Forelimb muscle (tissue), 1 donor: ENCODE data around the gene LGR4. TPM values are rescaled to one million over a fixed set of nuclear protein-coding genes. Genes with fewer than 3 reads are reported as not detected.
A peak's percentile ranks its signal among the peaks of the same experiment; 100 is the strongest.

Source experiments
- DNase-seq: peaks from one replicate; pipeline ENCODE4 v3.0.0-alpha.2; 2013; ENCODE audit warnings: low read depth
- polyA plus RNA-seq: library from polyadenylated mRNA; unstranded; fragments of 120-200 nt; gene quantifications from one replicate; pipeline ENCODE4 v1.2.1, GENCODE V29; 2013; ENCODE audit not compliant: insufficient read length

Gene LGR4
- polyA plus RNA-seq, 1 donor: 27.5 TPM

DNA sequence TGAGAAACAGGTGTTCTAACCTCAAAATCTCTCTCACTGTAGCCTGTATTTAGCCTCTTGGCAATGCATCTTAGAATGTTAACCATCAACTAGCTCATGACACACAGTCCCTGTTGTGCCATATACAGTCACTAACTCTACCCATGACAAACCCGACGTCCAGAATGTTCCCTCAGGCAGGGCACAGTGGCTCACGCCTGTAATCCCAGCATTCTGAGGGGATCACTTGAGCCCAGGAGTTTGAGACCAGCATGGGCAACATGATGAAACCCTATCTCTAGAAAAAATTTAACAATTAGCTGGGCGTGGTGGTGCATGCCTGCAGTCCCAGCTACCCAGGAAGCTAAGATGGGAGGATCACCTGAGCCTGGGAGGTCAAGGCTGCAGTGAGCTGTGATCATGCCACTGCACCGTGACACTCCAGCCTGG lies 91.3 kb downstream of the LGR4 start:
- no peak for DNase-seq

DNA sequence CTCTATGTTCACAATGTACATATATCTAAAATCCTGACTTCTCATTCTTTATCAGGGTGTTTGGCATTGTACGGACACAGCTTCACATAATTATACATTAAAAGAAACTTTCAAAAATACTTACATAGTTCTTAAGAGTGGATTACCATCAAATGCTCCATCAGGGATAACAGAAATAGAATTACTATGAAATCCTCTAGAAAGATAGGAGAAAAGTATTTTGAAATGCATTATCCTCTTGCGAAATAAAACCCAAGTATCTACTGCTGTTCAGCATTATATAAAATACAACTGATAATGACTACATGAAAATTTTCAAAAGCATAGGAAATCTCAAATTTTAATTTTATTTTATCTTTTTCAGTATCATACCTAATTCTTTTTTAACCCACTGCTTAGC lies 91.8 kb downstream of the LGR4 start:
- DNase-seq: no peak

DNA sequence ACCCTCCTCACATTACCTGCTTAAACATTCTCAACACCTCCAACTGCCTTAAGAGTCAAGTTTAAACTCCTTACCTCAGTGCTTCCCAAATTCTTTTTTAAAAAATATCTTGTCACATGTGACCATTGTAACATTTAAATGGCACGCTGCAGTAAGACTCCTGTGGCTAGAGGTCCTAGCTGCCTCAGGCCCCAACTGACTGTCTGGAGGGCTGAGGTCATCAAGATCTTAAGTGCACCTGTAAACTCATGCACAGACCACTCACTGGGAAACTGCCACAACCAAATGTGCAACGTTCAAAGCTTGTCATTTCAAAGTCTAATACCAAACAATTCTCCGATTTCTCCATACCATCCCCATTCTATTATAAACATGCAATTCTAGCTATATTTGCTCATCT lies 93.1 kb downstream of the LGR4 start:
- no peak for DNase-seq

GRCh38 chr11:27375370-27375769 lies 97.2 kb downstream of the LGR4 start:
- DNase-seq: no peak

- DNase-seq: no peak
Observed at GRCh38 chr11:27373856-27374602, 98.6 kb downstream of the LGR4 start.

DNA sequence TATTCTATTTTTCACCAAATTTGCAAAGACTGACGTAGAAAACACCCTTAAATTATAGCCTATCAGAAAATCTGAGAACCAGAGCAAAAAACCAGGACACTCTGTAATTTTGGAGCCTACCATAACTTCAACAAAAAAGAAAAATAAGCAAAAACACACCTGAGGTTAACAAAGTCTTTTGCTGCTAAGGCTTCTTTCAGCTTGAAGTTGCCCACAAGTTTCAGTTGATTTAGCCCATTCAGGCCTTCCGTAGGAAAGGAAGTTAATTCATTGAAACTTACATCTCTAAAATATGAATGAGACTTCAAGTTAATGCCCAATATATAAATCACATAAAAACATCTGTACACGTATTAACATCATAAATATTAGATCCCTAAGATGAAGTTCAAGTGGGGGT lies 99.2 kb downstream of the LGR4 start:
- DNase-seq: no peak

GRCh38 chr11:27372164-27372563 lies 100.4 kb downstream of the LGR4 start:
- no peak for DNase-seq

DNA sequence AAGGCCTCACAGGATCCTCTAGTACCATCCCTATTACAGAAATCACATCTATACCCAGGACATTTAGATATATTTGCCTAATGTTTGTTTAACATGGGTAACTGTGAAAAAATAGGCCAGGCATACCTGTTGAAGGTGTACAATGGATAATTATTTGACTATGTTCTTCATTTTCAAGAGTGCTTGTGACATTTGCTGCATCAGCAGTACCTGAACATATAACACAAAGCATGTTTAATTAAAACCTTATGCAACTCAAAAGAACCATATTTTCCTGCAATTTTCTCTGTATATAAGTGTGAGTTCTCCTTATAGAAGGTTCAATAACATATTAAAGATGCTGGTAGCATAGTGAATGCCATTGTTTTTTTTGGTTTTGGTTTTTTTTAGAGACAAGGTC lies 101.1 kb downstream of the LGR4 start:
- DNase-seq: no peak

DNA sequence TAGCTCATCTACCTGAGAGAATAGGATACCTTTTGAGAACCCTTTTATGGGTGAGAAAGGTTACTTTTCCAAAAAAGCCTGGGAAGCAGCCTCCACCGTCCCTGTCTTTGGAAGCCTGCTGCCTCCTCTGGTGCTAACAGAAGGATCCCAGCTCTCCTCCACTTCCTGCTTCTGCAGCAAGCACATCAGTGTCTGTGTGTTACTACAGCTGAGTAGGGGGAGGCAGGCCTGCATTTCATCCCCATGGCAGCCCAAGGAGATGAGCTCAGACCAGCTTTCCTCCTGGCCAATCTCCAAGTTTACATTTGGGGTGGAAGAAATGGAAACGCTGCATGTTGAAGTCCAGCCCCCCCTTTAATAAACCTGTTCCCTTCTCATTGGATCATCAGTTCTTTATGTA lies 102.2 kb downstream of the LGR4 start:
- DNase-seq: no peak

DNA sequence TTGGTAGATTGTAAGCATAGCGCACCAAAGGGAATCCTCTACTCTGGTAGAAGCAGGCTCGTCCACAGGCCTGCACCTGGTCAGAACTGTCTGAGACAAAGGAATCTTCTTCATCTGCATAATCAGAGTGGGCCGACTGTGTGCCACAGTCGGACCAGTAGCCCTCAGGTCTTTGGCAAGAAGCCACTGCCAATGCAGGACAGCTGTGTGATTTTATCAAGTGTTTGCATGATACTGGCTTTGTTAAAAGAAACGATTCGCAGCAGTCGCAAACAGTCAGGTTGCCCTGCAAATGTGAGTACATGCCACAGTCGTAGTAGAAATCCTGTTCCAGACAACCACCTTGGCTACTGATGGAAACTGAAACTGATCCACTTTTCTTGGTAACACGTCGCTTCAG lies 104.7 kb downstream of the LGR4 start:
- no peak for DNase-seq

- no peak for DNase-seq
Observed at GRCh38 chr11:27363576-27364117, 108.9 kb downstream of the LGR4 start.

GRCh38 chr11:27362749-27363575 lies 109.6 kb downstream of the LGR4 start, which contains the start of gene CCDC34:
CCDC34 (minus strand) TSS chr11:27363215; CDS start chr11:27363194, 21 bp downstream.
- DNase-seq: peak; percentile 87

- no peak for DNase-seq
Observed at GRCh38 chr11:27361649-27362431, 110.8 kb downstream of the LGR4 start.

GRCh38 chr11:27358296-27358695 lies 114.3 kb downstream of the LGR4 start:
- DNase-seq: no peak

- no peak for DNase-seq
Observed at GRCh38 chr11:27357250-27357649, 115.3 kb downstream of the LGR4 start.

DNA sequence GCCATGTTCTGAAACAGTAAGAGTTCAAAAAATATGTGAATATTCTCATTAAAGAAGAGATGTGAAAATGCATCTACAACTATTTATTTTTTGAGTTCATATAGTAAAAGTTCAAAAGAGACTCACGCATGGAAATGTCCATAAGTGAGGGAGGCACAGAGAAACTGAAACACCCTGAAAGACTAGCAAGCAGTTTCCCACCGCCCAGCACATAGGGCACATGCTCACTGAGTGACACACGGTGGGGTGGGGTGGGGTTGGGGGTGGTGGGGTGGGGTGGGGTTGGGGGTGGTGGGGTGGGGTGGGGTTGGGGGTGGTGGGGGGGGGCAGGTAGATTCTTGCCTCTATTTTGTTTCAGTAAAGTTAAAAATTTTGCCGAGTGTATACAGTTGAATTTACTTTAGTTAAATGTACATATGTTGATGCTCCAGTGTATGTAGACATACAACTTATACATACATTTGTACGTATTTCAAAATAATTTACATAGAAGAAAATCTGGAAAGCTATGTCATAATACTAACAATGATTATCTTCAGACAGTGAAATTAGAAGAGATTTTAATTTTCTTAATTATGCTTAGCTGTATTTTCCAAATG lies 115.9 kb downstream of the LGR4 start:
- no peak for DNase-seq

DNA sequence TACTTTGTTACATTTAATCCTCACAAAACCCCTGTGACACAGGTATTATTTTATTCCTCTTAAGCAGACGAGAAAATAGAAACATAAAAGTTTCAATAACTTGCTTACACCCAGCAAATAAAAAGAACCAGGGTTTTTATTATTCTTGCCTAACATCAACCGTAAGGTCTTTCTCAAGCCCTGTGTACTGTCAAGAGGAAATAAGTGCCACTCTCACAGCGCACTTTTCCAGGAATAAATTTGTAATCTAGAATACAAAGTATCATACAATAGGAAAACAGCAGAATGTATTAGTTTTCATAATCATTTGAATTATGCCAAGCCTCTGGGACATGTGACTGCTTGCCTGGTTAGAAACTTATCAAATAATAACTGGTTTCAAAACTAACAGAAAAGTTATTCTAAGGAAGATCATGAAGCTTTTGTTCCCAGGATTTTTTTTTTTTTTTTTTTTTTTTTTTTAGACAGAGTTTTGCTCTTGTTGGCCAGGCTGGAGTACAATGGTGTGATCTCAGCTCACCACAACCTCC lies 117.0 kb downstream of the LGR4 start:
- DNase-seq: no peak

- no peak for DNase-seq
Observed at GRCh38 chr11:27354359-27354965, 118.1 kb downstream of the LGR4 start.

GRCh38 chr11:27353593-27354358 lies 118.8 kb downstream of the LGR4 start:
- no peak for DNase-seq

- no peak for DNase-seq
Observed at GRCh38 chr11:27352781-27353180, 119.8 kb downstream of the LGR4 start.
